GM12891 (cell line): ENCODE results near the gene FAN1.

Experiments used
- PAX5 ChIP-seq: IDR thresholded peaks from 2 replicates; pipeline ENCODE4 v1.6.1; 2011; ENCODE audit warnings: low read length, moderate library complexity, mild to moderate bottlenecking; ENCODE audit not compliant: insufficient read depth, severe bottlenecking
- POLR2A ChIP-seq: IDR thresholded peaks from 2 replicates; pipeline ENCODE4 v1.6.1; 2011; ENCODE audit warnings: low read depth, low read length, control low read depth
- POLR2AphosphoS5 ChIP-seq: IDR thresholded peaks from 2 replicates; pipeline ENCODE4 v1.6.1; 2011; ENCODE audit warnings: low read depth, low read length, control low read depth
- POU2F2 ChIP-seq: IDR thresholded peaks from 2 replicates; pipeline ENCODE4 v1.6.1; 2011; ENCODE audit warnings: low read depth, mild to moderate bottlenecking, control low read depth, low read length, moderate library complexity
- SPI1 ChIP-seq: IDR thresholded peaks from 2 replicates; pipeline ENCODE4 v1.6.1; 2011; ENCODE audit warnings: low read depth, low read length, control low read depth
- TAF1 ChIP-seq: IDR thresholded peaks from 2 replicates; pipeline ENCODE4 v1.6.1; 2011; ENCODE audit warnings: low read depth, low read length, control low read depth

DNA sequence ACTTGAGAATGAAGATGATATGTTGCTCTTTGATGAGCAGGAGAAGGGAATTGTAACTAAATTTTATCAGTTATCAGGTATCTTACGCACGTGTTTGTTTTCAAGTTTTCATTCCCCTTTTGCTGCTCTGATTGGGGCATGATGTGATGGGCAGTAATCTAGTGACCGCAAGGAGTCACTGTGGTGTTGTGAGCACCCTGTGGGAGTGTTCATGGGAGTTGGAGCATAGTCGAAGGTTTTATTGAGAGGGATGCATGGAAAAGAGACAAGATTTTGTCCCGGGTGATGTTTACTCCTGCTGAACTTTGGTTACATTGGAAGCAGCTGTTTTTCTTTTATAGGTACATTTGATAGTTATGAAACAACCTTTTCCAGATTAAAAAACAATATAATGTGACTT is 2.1 kb downstream of the FAN1 start:
- TF ChIP-seq TAF1 = no peak
- no peak for TF ChIP-seq POLR2A
- no peak for TF ChIP-seq POU2F2
- no peak for TF ChIP-seq POLR2AphosphoS5
- no peak for TF ChIP-seq SPI1
- no peak for TF ChIP-seq PAX5
